Right lung (tissue), 5 donors: ENCODE measurements around the gene OGFOD2. TPM values are rescaled to one million over a fixed set of nuclear protein-coding genes. Genes with fewer than 3 reads are reported as not detected.

Experiments used
- DNase-seq, 2 donors: peaks; one replicate each; pipeline ENCODE4 v3.0.0-alpha.2; 2013
- polyA plus RNA-seq, 5 donors: library from polyadenylated mRNA; unstranded; fragments of 120-200 nt; gene quantifications; one replicate each; pipeline versions ENCODE4 v1.2.1 to v1.2.3, GENCODE V29; 2013; ENCODE audit warnings: inconsistent platforms in 1 of 5, low replicate concordance in 1 of 5; ENCODE audit not compliant: insufficient read length in 5 of 5, insufficient read depth in 1 of 5

OGFOD2 gene
- polyA plus RNA-seq, 5 donors: 15.1 to 23.7 (median 16.8) TPM

- no peak for DNase-seq
These were observed 12.3 kb downstream of the OGFOD2 start for GRCh38 chr12:122987086-122987951.

GRCh38 chr12:122988036-122988435 is 13.0 kb downstream of the OGFOD2 start:
- DNase-seq: no peak

- DNase-seq: no peak
These were observed 13.7 kb downstream of the OGFOD2 start for GRCh38 chr12:122988612-122989212.

- DNase-seq: no peak
These were observed 14.3 kb downstream of the OGFOD2 start for GRCh38 chr12:122989225-122989839.

GRCh38 chr12:122989874-122990419 is 14.9 kb downstream of the OGFOD2 start:
- no peak for DNase-seq

GRCh38 chr12:122990561-122990960 is 15.5 kb downstream of the OGFOD2 start:
- no peak for DNase-seq

GRCh38 chr12:122990961-122991622 is 16.0 kb downstream of the OGFOD2 start:
- no peak for DNase-seq

- DNase-seq: no peak
These were observed 16.7 kb downstream of the OGFOD2 start for GRCh38 chr12:122991623-122992275.

GRCh38 chr12:122992386-122992785 is 17.3 kb downstream of the OGFOD2 start:
- DNase-seq: no peak

GRCh38 chr12:122994140-122994675 is 19.2 kb downstream of the OGFOD2 start:
- no peak for DNase-seq

GRCh38 chr12:122994781-122995502 is 19.9 kb downstream of the OGFOD2 start:
- no peak for DNase-seq

- DNase-seq: no peak
These were observed 20.6 kb downstream of the OGFOD2 start for GRCh38 chr12:122995503-122996187.

GRCh38 chr12:122996188-122996601 is 21.2 kb downstream of the OGFOD2 start:
- no peak for DNase-seq

GRCh38 chr12:122996621-122997342 is 21.7 kb downstream of the OGFOD2 start:
- no peak for DNase-seq

GRCh38 chr12:122997343-122998250 is 22.6 kb downstream of the OGFOD2 start:
- DNase-seq: no peak

GRCh38 chr12:122998316-122998715 is 23.3 kb downstream of the OGFOD2 start:
- DNase-seq: no peak

GRCh38 chr12:122999196-122999946 is 24.3 kb downstream of the OGFOD2 start:
- DNase-seq: no peak
